HG02588 (cell line): ENCODE measurements around the gene OGFOD2.
"Not testable (repeated sequence)": the region's sequence is repeated elsewhere in the genome, so short reads cannot be mapped to it uniquely, and the experiment has no call there.

Experiments
- ATAC-seq: cut with Tn5 transposase; IDR thresholded peaks from one replicate; pipeline ENCODE4 v1.9.1; 2021; ENCODE audit warnings: mild to moderate bottlenecking, moderate library complexity; ENCODE audit not compliant: unreplicated experiment

Gene OGFOD2

GRCh38 chr12:122999986-123000420, 25.0 kb downstream of the OGFOD2 start:
- no peak for ATAC-seq

- ATAC-seq: no peak
Observed at GRCh38 chr12:123000578-123000977, 25.5 kb downstream of the OGFOD2 start.

- no peak for ATAC-seq
Observed at GRCh38 chr12:123001464-123001863, 26.4 kb downstream of the OGFOD2 start.

GRCh38 chr12:123003257-123003656, 28.2 kb downstream of the OGFOD2 start:
- ATAC-seq: no peak

GRCh38 chr12:123004287-123004686, 29.2 kb downstream of the OGFOD2 start:
- no peak for ATAC-seq

GRCh38 chr12:123005081-123005626, 30.1 kb downstream of the OGFOD2 start:
- ATAC-seq: no peak

GRCh38 chr12:123006977-123007376, 31.9 kb downstream of the OGFOD2 start:
- no peak for ATAC-seq

GRCh38 chr12:123010110-123010509, 35.1 kb downstream of the OGFOD2 start:
- ATAC-seq: no peak

- no peak for ATAC-seq
Observed at GRCh38 chr12:123010681-123011080, 35.6 kb downstream of the OGFOD2 start.

GRCh38 chr12:123011701-123012100, 36.7 kb downstream of the OGFOD2 start:
- ATAC-seq: no peak

- ATAC-seq: no peak
Observed at GRCh38 chr12:123013185-123014095, 38.4 kb downstream of the OGFOD2 start.

- ATAC-seq: not testable (repeated sequence)
Observed at GRCh38 chr12:123014473-123014872, 39.4 kb downstream of the OGFOD2 start.

GRCh38 chr12:123017753-123018152, 42.7 kb downstream of the OGFOD2 start:
- no peak for ATAC-seq

- no peak for ATAC-seq
Observed at GRCh38 chr12:123019841-123020138, 44.7 kb downstream of the OGFOD2 start.

GRCh38 chr12:123021688-123022604, 46.9 kb downstream of the OGFOD2 start:
- ATAC-seq: no peak

GRCh38 chr12:123022846-123023245, 47.8 kb downstream of the OGFOD2 start:
- no peak for ATAC-seq

GRCh38 chr12:123024819-123025391, 49.9 kb downstream of the OGFOD2 start:
- ATAC-seq: no peak

- no peak for ATAC-seq
Observed at GRCh38 chr12:123026094-123026853, 51.2 kb downstream of the OGFOD2 start.

GRCh38 chr12:123027726-123028445, 52.8 kb downstream of the OGFOD2 start:
- ATAC-seq: no peak

GRCh38 chr12:123028475-123028874, 53.4 kb downstream of the OGFOD2 start:
- ATAC-seq: no peak
